ENCODE data around the gene ZNF683. TPM values are rescaled to one million over a fixed set of nuclear protein-coding genes. Genes with fewer than 3 reads are reported as not detected.
A peak's percentile ranks its signal among the peaks of the same experiment; 100 is the strongest.

ZNF683 gene
- polyA plus RNA-seq, 1 donor (not counting 4 experiments of a cell fraction or from before 2014, with no cell fraction given) = not detected

- Histone ChIP-seq H3K4me3 (ENCODE audit: control insufficient read depth in 2 of 3, extremely low read depth in 1 of 3, insufficient read depth in 2 of 3, low read depth in 1 of 3, low read length in 3 of 3) (no peak overlapping the region), H3K9me1 (ENCODE audit: control insufficient read depth, extremely low read depth, insufficient read depth, low read length) (no peaks in the 10 kb centered on the region), H2AFZ (ENCODE audit: control insufficient read depth, low read length) (no peak overlapping the region), H3K36me3 (ENCODE audit: control insufficient read depth in 2 of 2, extremely low read depth in 1 of 2, insufficient read depth in 2 of 2, low read length in 2 of 2) (no peaks in the 10 kb centered on the region), H3K4me1 (ENCODE audit: control insufficient read depth, extremely low read depth, insufficient read depth, low read length) (no peaks in the 10 kb centered on the region), H3K27ac (ENCODE audit: control insufficient read depth, insufficient read depth, low read length) (no peak overlapping the region), H3K27me3 (ENCODE audit: control insufficient read depth, extremely low read depth, insufficient read depth, low read length) (peaks cover 55% of the 10 kb centered on the region), H4K20me1 (ENCODE audit: control insufficient read depth, extremely low read depth, insufficient read depth, low read length) (peaks cover 6% of the 10 kb centered on the region), H3K9ac (ENCODE audit: control insufficient read depth, extremely low read depth, insufficient read depth, low read length) (no peak overlapping the region), H3K4me2 (ENCODE audit: control insufficient read depth, extremely low read depth, insufficient read depth, low read depth, low read length) (no peak overlapping the region), H3K9me3 (ENCODE audit: control insufficient read depth, low read depth, low read length) (no peaks in the 10 kb centered on the region), H3K79me2 (ENCODE audit: control insufficient read depth, insufficient read depth, low read length) (no peaks in the 10 kb centered on the region)
- FAIRE-seq = no peak
- TF ChIP-seq, protein P1, sequence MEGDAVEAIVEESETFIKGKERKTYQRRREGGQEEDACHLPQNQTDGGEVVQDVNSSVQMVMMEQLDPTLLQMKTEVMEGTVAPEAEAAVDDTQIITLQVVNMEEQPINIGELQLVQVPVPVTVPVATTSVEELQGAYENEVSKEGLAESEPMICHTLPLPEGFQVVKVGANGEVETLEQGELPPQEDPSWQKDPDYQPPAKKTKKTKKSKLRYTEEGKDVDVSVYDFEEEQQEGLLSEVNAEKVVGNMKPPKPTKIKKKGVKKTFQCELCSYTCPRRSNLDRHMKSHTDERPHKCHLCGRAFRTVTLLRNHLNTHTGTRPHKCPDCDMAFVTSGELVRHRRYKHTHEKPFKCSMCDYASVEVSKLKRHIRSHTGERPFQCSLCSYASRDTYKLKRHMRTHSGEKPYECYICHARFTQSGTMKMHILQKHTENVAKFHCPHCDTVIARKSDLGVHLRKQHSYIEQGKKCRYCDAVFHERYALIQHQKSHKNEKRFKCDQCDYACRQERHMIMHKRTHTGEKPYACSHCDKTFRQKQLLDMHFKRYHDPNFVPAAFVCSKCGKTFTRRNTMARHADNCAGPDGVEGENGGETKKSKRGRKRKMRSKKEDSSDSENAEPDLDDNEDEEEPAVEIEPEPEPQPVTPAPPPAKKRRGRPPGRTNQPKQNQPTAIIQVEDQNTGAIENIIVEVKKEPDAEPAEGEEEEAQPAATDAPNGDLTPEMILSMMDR (optimal IDR thresholded peaks at IDR 0.05 in 1 of 3, IDR thresholded peaks at IDR 0.05 in 1 of 3, conservative IDR thresholded peaks at IDR 0.05 in 1 of 3; ENCODE audit: extremely low read depth in 1 of 3, insufficient read depth in 2 of 3, low read length in 3 of 3) = no peak
- peak; percentile 68 for TF ChIP-seq EZH2 (IDR thresholded peaks at IDR 0.05; ENCODE audit: low read length)
- dilution Hi-C loops (cut with MboI; ENCODE audit: extremely low pct_ligation_motif_present, low sequenced_read_pairs) = no loop called here
- no peak for DNase-seq (ENCODE audit: low read depth, low spot score)
Measured at GRCh38 chr1:26409191-26409807, 36.7 kb upstream of the ZNF683 start.

GRCh38 chr1:26408604-26409003, 36.1 kb upstream of the ZNF683 start:
- Histone ChIP-seq H2AFZ (ENCODE audit: control insufficient read depth, low read length) (no peak overlapping the region), H3K4me1 (ENCODE audit: control insufficient read depth, extremely low read depth, insufficient read depth, low read length) (no peaks in the 10 kb centered on the region), H3K4me2 (ENCODE audit: control insufficient read depth, extremely low read depth, insufficient read depth, low read depth, low read length) (no peak overlapping the region), H3K9ac (ENCODE audit: control insufficient read depth, extremely low read depth, insufficient read depth, low read length) (no peak overlapping the region), H3K79me2 (ENCODE audit: control insufficient read depth, insufficient read depth, low read length) (no peaks in the 10 kb centered on the region), H3K36me3 (ENCODE audit: control insufficient read depth in 2 of 2, extremely low read depth in 1 of 2, insufficient read depth in 2 of 2, low read length in 2 of 2) (no peaks in the 10 kb centered on the region), H3K27ac (ENCODE audit: control insufficient read depth, insufficient read depth, low read length) (no peak overlapping the region), H3K9me3 (ENCODE audit: control insufficient read depth, low read depth, low read length) (no peaks in the 10 kb centered on the region), H3K27me3 (ENCODE audit: control insufficient read depth, extremely low read depth, insufficient read depth, low read length) (peaks cover 51% of the 10 kb centered on the region), H3K9me1 (ENCODE audit: control insufficient read depth, extremely low read depth, insufficient read depth, low read length) (no peaks in the 10 kb centered on the region), H3K4me3 (ENCODE audit: control insufficient read depth in 2 of 3, extremely low read depth in 1 of 3, insufficient read depth in 2 of 3, low read depth in 1 of 3, low read length in 3 of 3) (no peak overlapping the region), H4K20me1 (ENCODE audit: control insufficient read depth, extremely low read depth, insufficient read depth, low read length) (peaks cover 6% of the 10 kb centered on the region)
- DNase-seq (ENCODE audit: low read depth, low spot score) (no peak), FAIRE-seq (peak; percentile 79)
- no peak for TF ChIP-seq EZH2 (IDR thresholded peaks at IDR 0.05; ENCODE audit: low read length)
- TF ChIP-seq, protein P1 (optimal IDR thresholded peaks at IDR 0.05 in 1 of 3, IDR thresholded peaks at IDR 0.05 in 1 of 3, conservative IDR thresholded peaks at IDR 0.05 in 1 of 3; ENCODE audit: extremely low read depth in 1 of 3, insufficient read depth in 2 of 3, low read length in 3 of 3) = no peak
- dilution Hi-C loops (cut with MboI; ENCODE audit: extremely low pct_ligation_motif_present, low sequenced_read_pairs) = no loop called here
